Measurements from ENCODE around the gene SYVN1. TPM values are rescaled to one million over a fixed set of nuclear protein-coding genes. Genes with fewer than 3 reads are reported as not detected.
A peak's percentile ranks its signal among the peaks of the same experiment; 100 is the strongest.

Gene SYVN1
- polyA plus RNA-seq, 1 of the 3 experiments (the other 2 are of a cell fraction), result 31.9 TPM

- H3K4me1 ChIP-seq (ENCODE audit: control insufficient read depth in 1 of 2, insufficient read depth in 2 of 2, low read depth in 1 of 2, low read length in 1 of 2), result peaks cover 11% of the 10 kb centered on the region in 2 experiments; a peak in 2 of 4 replicates
- POLR2A ChIA-PET, result no interaction called here
- H3K4me2 ChIP-seq, result no peak overlapping the region
- H3K9me2 ChIP-seq, result no peaks in the 10 kb centered on the region
- peak overlapping the region in 1 of 2 experiments; percentile 76; a peak in 2 of 4 replicates for H3K27ac ChIP-seq (ENCODE audit: low read depth in 2 of 2, low read length in 1 of 2)
- H3K4me3 ChIP-seq (ENCODE audit: low read depth in 2 of 2, low read length in 1 of 2), result no peak overlapping the region
- H3F3A ChIP-seq (replicated peaks; ENCODE audit: insufficient read depth), result peaks cover 14% of the 10 kb centered on the region
- no peaks in the 10 kb centered on the region for H3K36me3 ChIP-seq (replicated peaks in 1 of 2; ENCODE audit: control insufficient read depth in 1 of 2, insufficient read depth in 2 of 2, low read length in 1 of 2)
- DNase-seq, result no peak
- no peaks in the 10 kb centered on the region for H4K20me1 ChIP-seq (ENCODE audit: insufficient read depth)
- H3K79me2 ChIP-seq (ENCODE audit: insufficient read depth), result no peaks in the 10 kb centered on the region
- H3K9me3 ChIP-seq, result no peaks in the 10 kb centered on the region
- H2AFZ ChIP-seq (ENCODE audit: low read depth), result no peak overlapping the region
- 88% methylated on average over 3 of the region's 3 CpGs for whole genome bisulfite sequencing (ENCODE audit: low lambda C conversion rate)
- H3K27me3 ChIP-seq (ENCODE audit: insufficient read depth), result no peaks in the 10 kb centered on the region
- TF ChIP-seq, protein P1, sequence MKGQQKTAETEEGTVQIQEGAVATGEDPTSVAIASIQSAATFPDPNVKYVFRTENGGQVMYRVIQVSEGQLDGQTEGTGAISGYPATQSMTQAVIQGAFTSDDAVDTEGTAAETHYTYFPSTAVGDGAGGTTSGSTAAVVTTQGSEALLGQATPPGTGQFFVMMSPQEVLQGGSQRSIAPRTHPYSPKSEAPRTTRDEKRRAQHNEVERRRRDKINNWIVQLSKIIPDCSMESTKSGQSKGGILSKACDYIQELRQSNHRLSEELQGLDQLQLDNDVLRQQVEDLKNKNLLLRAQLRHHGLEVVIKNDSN (IDR thresholded peaks at IDR 0.05; ENCODE audit: borderline replicate concordance, low read depth), result no peak
- no peak overlapping the region for H3K9ac ChIP-seq
- CTCF ChIA-PET, result interaction anchor here (0.7 kb wide), 1 partner anchor 178 kb away, joined by 3 read pairs; no protein-coding TSS in a partner anchor
Observed at GRCh38 chr11:65151331-65151899, 17.1 kb upstream of the SYVN1 start.

- 0 out of 2 replicates have a peak overlapping the region, but pooled peaks have one; percentile 13 for H3K9ac ChIP-seq
- H3K4me3 ChIP-seq (ENCODE audit: low read depth in 2 of 2, low read length in 1 of 2), result no peak overlapping the region
- 33% methylated on average over 12 of the region's 12 CpGs for WGBS (ENCODE audit: low lambda C conversion rate)
- peak overlapping the region; percentile 47 to 76 for H3K27ac ChIP-seq (ENCODE audit: low read depth in 2 of 2, low read length in 1 of 2)
- H3K9me2 ChIP-seq, result no peaks in the 10 kb centered on the region
- H3F3A ChIP-seq (replicated peaks; ENCODE audit: insufficient read depth), result peaks cover 14% of the 10 kb centered on the region
- H3K4me1 ChIP-seq (ENCODE audit: control insufficient read depth in 1 of 2, insufficient read depth in 2 of 2, low read depth in 1 of 2, low read length in 1 of 2), result peaks cover 11% of the 10 kb centered on the region in 2 experiments; a peak in 2 of 4 replicates
- H3K4me2 ChIP-seq, result peak overlapping the region; percentile 56; the same call in 1 of the 2 replicates
- DNase-seq, result peak; percentile 82
- ChIA-PET POLR2A (no interaction called here), CTCF (interaction anchor here (0.7 to 3.8 kb wide), 3 partner anchors 15 to 179 kb away, joined by 3 to 13 read pairs (median 3); no protein-coding TSS in a partner anchor)
- no peaks in the 10 kb centered on the region for H3K36me3 ChIP-seq (replicated peaks in 1 of 2; ENCODE audit: control insufficient read depth in 1 of 2, insufficient read depth in 2 of 2, low read length in 1 of 2)
- H3K27me3 ChIP-seq (ENCODE audit: insufficient read depth), result no peaks in the 10 kb centered on the region
- no peaks in the 10 kb centered on the region for H4K20me1 ChIP-seq (ENCODE audit: insufficient read depth)
- no peaks in the 10 kb centered on the region for H3K79me2 ChIP-seq (ENCODE audit: insufficient read depth)
- peak overlapping the region; percentile 72; the same call in 1 of the 2 replicates for H2AFZ ChIP-seq (ENCODE audit: low read depth)
- H3K9me3 ChIP-seq, result no peaks in the 10 kb centered on the region
- TF ChIP-seq RFX5 (IDR thresholded peaks at IDR 0.05; ENCODE audit: low read length) (no peak), CHD2 (IDR thresholded peaks at IDR 0.05; ENCODE audit: low read length, partially characterized antibody) (no peak), RXRA (IDR thresholded peaks at IDR 0.05; ENCODE audit: borderline replicate concordance, low read depth) (no peak), EP300 (IDR thresholded peaks at IDR 0.05; ENCODE audit: borderline replicate concordance in 1 of 2, low read depth in 1 of 2, low read length in 1 of 2) (no peak), FOSL2 (IDR thresholded peaks at IDR 0.05; ENCODE audit: borderline replicate concordance, low read depth) (peak; percentile 38; the same call in 1 of the 2 replicates), CTCF (IDR thresholded peaks at IDR 0.05) (no peak), TCF12 (IDR thresholded peaks at IDR 0.05) (peak; percentile 35; the same call in 1 of the 2 replicates), JUND (IDR thresholded peaks at IDR 0.05) (0 out of 2 replicates have a peak, but pooled peaks have one; percentile 9), POLR2AphosphoS5 (IDR thresholded peaks at IDR 0.05; ENCODE audit: low read depth, low read length) (peak; percentile 17; the same call in 1 of the 2 replicates), GABPA (IDR thresholded peaks at IDR 0.05; ENCODE audit: low read depth) (no peak), MEF2A (IDR thresholded peaks at IDR 0.05; ENCODE audit: borderline replicate concordance, low read depth) (no peak), FOXJ3 (CRISPR knock-in tag; IDR thresholded peaks at IDR 0.05) (no peak; the same call in 1 of the 2 replicates), MXI1 (IDR thresholded peaks at IDR 0.05; ENCODE audit: low read depth, low read length) (0 out of 2 replicates have a peak, but pooled peaks have one; percentile 45), NRF1 (IDR thresholded peaks at IDR 0.05; ENCODE audit: low read depth, low read length) (no peak), EZH2phosphoT487 (IDR thresholded peaks at IDR 0.05; ENCODE audit: borderline replicate concordance, low read depth) (no peak), TEAD4 (IDR thresholded peaks at IDR 0.05; ENCODE audit: borderline replicate concordance, insufficient read depth) (no peak), GATA2 (CRISPR knock-in tag; IDR thresholded peaks at IDR 0.05) (no peak), YY1 (IDR thresholded peaks at IDR 0.05; ENCODE audit: low read depth) (no peak)
- TF ChIP-seq, protein P1 (IDR thresholded peaks at IDR 0.05; ENCODE audit: borderline replicate concordance, low read depth), result no peak
- TF ChIP-seq, protein P2, sequence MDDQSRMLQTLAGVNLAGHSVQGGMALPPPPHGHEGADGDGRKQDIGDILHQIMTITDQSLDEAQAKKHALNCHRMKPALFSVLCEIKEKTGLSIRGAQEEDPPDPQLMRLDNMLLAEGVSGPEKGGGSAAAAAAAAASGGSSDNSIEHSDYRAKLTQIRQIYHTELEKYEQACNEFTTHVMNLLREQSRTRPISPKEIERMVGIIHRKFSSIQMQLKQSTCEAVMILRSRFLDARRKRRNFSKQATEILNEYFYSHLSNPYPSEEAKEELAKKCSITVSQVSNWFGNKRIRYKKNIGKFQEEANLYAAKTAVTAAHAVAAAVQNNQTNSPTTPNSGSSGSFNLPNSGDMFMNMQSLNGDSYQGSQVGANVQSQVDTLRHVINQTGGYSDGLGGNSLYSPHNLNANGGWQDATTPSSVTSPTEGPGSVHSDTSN (IDR thresholded peaks at IDR 0.05), result no peak
Observed at GRCh38 chr11:65150509-65151299, 16.4 kb upstream of the SYVN1 start.
